Vagina (tissue), 2 donors: ENCODE data around the gene WDFY3.

Source experiments
- CTCF ChIP-seq, 3 experiments: fragments of 450-650 bp in 2 of 3; fragments of 200-600 bp in 1 of 3; sonication (generic) in 1 of 3; IDR thresholded peaks; one replicate each; pipeline ENCODE4 v1.5.1; 2017 to 2019; ENCODE audit warnings: antibody characterized with exemption in 3 of 3, mild to moderate bottlenecking in 2 of 3, moderate library complexity in 2 of 3
- POLR2A ChIP-seq, 2 donors: fragments of 450-650 bp; IDR thresholded peaks; one replicate each; pipeline ENCODE4 v1.6.1; 2017; ENCODE audit warnings: antibody characterized with exemption in 2 of 2, mild to moderate bottlenecking in 2 of 2, moderate library complexity in 2 of 2
- POLR2AphosphoS5 ChIP-seq, 2 donors: sonication (generic); formaldehyde crosslinking; IDR thresholded peaks; one replicate each; pipeline ENCODE4 v1.9.0; 2017; ENCODE audit warnings: antibody characterized with exemption in 2 of 2, mild to moderate bottlenecking in 2 of 2, low read depth in 1 of 2; ENCODE audit not compliant: insufficient read depth in 1 of 2

- TF ChIP-seq POLR2AphosphoS5 (IDR thresholded peaks at IDR 0.05; ENCODE audit: insufficient read depth in 1 of 2, low read depth in 1 of 2) = no peak
- TF ChIP-seq CTCF (IDR thresholded peaks at IDR 0.05) = no peak
- TF ChIP-seq POLR2A (IDR thresholded peaks at IDR 0.05) = no peak
Measured at GRCh38 chr4:84685105-84685504, 281.4 kb downstream of the WDFY3 start.
